HG02884 (cell line): ENCODE measurements around the gene PUS1.
"Not testable (repeated sequence)": the region's sequence is repeated elsewhere in the genome, so short reads cannot be mapped to it uniquely, and the experiment has no call there.

Experiments used
- ATAC-seq: cut with Tn5 transposase; IDR thresholded peaks from one replicate; pipeline ENCODE4 v1.9.1; 2021; ENCODE audit warnings: mild to moderate bottlenecking, moderate library complexity; ENCODE audit not compliant: unreplicated experiment

PUS1 gene

GRCh38 chr12:131928711-131929580 lies at the start of gene PUS1:
Gene PUS1, plus strand, starts transcription at chr12:131929276. Its CDS starts 447 bp downstream, at chr12:131929723.
- ATAC-seq: peak; percentile 55

GRCh38 chr12:131882804-131883520 lies 46.1 kb upstream of the PUS1 start:
- ATAC-seq: no peak

- no peak for ATAC-seq
These were observed 45.6 kb upstream of the PUS1 start for GRCh38 chr12:131883521-131883900.

GRCh38 chr12:131885076-131885475 lies 44.0 kb upstream of the PUS1 start:
- ATAC-seq: not testable (repeated sequence)

GRCh38 chr12:131885543-131886057 lies 43.5 kb upstream of the PUS1 start:
- no peak for ATAC-seq

- not testable (repeated sequence) for ATAC-seq
These were observed 37.4 kb upstream of the PUS1 start for GRCh38 chr12:131891722-131892121.

GRCh38 chr12:131892711-131893604 lies 36.1 kb upstream of the PUS1 start:
- ATAC-seq: no peak

GRCh38 chr12:131893605-131894312 lies 35.3 kb upstream of the PUS1 start:
- no peak for ATAC-seq

- peak; percentile 68 for ATAC-seq
These were observed 34.7 kb upstream of the PUS1 start, which contains the start of gene ULK1 for GRCh38 chr12:131894313-131894860. Gene ULK1, plus strand, starts transcription at chr12:131894622. Its CDS starts 380 bp downstream, at chr12:131895002.

GRCh38 chr12:131894981-131895639 lies 34.0 kb upstream of the PUS1 start:
- peak; percentile 3 for ATAC-seq

GRCh38 chr12:131895640-131896079 lies 33.4 kb upstream of the PUS1 start:
- ATAC-seq: peak; percentile 7

- ATAC-seq: peak; percentile 48
These were observed 32.8 kb upstream of the PUS1 start for GRCh38 chr12:131896080-131896810.

GRCh38 chr12:131896811-131897270 lies 32.2 kb upstream of the PUS1 start:
- ATAC-seq: no peak

GRCh38 chr12:131897276-131897675 lies 31.8 kb upstream of the PUS1 start:
- ATAC-seq: no peak

GRCh38 chr12:131897875-131898274 lies 31.2 kb upstream of the PUS1 start:
- no peak for ATAC-seq

- ATAC-seq: no peak
These were observed 28.7 kb upstream of the PUS1 start for GRCh38 chr12:131900397-131900796.

- no peak for ATAC-seq
These were observed 27.4 kb upstream of the PUS1 start for GRCh38 chr12:131901431-131902331.
